ENCODE data around the gene SREK1IP1.

The SREK1IP1 gene

DNA sequence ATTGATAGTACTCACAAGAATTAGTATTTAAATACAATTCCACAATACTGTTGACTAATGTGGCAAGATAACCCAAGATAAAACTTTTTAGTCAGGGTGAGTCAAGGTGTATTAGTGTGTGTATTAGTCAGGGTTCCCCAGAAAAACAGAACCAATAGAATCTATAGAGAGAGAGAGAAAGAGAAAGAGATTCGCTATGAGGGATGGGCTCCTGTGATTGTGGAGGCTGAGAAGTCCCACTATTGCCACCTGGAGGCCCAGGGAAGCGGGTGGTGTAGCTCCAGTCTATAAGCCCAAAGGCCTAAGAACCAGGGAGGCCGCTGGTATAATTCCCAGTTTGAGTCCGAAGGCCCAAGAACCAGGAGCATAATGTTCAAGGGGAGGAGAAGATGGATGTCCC lies 88.2 kb downstream of the SREK1IP1 start:
- DNase-seq = no peak

DNA sequence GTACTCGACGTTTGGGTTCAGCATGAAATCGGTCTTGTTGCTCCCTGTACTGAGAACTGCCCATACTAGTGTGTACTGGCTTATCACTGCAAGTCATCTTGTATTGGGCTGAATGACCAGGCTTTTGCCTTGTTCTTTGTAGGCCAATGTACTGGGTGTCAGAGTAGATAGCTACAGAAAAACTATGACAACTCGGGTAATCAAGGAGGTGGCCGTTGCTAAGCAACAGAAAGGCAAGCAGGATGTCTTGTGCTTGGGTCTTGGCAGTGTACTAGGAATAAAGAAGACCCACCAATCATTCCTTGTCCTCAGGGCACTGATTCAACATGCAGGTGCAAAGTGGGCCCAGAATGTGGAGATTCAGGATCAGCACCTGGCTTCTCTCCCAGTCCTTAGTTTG lies 90.1 kb downstream of the SREK1IP1 start:
- DNase-seq = no peak

DNA sequence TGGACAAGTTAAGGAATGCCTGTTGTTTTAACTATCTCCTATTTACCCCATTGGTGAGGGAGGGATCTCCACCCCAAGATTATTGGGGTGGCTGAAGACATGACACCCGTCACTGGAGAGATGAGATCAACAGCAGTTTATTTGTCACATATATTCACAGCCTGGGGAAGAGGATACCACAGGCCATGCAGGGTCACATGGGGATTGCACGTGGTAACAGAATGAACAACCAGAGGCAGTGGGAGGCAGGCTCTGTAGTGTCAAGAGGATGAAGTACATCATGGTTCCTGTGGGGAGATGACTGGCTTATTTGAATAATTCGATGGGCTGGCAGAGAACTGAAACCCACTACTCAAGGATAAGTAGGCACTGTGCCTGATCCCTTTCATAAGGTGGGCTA lies 96.8 kb downstream of the SREK1IP1 start:
- DNase-seq = no peak

DNA sequence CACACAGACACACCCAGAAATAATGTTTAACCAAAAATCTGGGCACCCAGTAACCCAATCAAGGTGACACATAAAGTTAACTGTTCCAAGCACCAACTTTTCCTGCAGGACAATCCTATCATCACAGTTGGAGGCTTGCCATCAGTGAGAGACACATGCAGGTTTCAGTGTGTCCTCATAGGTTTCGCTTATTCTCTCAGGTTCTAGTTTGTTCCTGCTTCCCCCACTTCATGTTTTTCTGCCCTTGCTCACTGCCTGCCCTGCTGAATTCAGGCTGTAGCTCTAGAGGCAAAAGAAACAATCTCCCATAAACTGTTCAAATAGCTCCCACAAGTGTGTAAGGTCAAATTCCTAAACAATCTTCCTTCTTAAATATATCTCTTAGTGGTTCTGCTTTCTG lies 98.2 kb downstream of the SREK1IP1 start:
- no peak for DNase-seq
